Measurements from ENCODE around the gene EMC10.

DNA sequence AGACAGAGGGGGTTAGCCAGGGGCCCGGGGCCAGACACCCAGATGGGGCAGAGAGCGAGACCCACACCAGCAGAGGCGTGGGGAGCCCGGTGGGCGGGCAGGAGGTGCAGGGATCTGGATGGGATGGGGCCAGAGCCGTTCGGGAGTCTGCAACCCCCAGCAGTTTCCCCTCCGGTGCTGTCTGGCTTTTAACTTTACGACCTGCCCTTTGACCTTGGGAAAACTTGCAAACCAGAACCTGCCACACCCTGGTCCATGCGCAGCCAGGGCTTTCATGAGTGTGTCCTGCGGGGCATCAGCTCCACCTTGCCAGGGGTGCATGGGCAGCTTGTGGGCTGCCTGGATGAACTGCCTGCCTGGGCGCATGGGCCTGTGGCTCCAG, 24.9 kb downstream of the EMC10 start:
- TF ChIP-seq CTCF (conservative IDR thresholded peaks at IDR 0.05; ENCODE audit: low read depth, low read length) (no peak), EZH2 (IDR thresholded peaks at IDR 0.05; ENCODE audit: low read length, unreplicated experiment) (no peak), EZH2phosphoT487 (IDR thresholded peaks at IDR 0.05; ENCODE audit: borderline replicate concordance, low read length) (no peak)
